GM19239 (cell line): Measurements from ENCODE around the gene CHEK1.
"Not testable (repeated sequence)": the region's sequence is repeated elsewhere in the genome, so short reads cannot be mapped to it uniquely, and the experiment has no call there.

Experiments used
- DNase-seq: peaks from one replicate; pipeline ENCODE4 v3.0.0; 2011; ENCODE audit warnings: low spot score; ENCODE audit not compliant: insufficient read length
- FAIRE-seq: peaks from 2 replicates; lab custom pipeline; 2011; peaks lifted over from hg19 to GRCh38; lab: Jason Lieb, UNC

Gene CHEK1

DNA sequence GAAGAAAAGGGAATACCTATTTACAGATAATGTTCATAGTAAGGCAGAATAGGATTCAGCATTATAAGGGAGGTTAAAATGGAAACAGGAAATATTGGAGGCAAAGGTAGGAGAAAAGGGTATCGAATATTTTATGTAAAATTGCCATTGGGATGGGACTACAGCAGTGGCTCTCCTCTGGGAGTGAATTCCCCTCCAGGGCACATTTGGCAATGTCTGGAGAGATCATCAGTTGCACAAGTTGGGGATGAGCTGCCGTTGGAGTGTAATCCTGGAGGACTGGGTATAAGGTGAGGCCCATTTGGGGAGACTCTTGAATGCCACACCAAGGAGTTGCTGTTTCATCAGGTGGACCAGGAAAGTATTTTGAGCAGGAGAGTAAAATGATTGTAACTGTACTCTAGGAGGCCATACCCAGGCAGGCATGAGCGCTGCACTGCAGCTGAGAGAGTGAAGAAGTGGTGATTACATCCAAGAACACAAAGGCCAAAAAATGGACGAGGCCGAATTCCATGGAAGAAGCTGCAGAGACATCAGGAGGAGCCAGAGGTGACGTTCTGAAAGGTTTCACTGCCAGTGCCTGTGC, 64.4 kb downstream of the CHEK1 start:
- FAIRE-seq (no peak), DNase-seq (no peak)

DNA sequence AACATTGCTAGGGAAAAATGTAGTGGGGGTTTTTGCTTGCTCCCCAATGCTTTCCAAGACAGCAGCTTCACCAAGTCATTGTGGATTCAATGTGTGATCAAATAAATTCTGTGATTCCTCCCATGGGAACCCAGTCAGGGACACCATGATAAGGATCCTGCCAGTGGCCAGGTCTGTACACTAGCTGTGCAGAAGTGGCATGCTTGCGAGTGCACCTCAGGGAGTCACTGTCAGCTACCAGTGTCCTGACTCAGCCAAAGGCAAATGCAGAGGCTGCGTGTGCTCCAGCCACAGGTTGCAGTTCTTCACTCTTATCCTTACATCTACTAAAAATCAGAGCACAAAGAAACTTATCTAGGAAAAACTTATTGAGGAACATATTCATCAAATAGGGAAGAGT, 65.0 kb downstream of the CHEK1 start:
- no peak for DNase-seq
- FAIRE-seq = no peak

DNA sequence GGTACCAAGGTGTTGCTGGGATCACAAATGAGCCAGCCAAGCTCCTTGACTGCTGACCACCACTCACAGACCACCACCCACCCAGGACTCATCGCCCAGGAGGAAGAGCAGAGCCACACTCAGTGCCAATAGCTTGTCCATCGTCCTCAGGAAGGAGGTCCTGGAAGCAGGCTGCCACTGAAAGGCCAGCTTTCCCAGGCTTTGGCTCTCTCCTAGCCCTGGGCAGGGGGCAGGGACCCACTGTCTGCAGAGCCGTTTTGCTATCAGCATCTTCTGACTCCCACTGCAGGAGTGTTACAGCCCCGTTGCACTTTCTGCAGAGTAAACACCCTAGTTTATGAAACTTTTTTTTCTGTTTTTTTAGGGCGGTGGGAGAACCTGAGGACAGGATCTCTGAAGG, 67.9 kb downstream of the CHEK1 start:
- FAIRE-seq = no peak
- no peak for DNase-seq

DNA sequence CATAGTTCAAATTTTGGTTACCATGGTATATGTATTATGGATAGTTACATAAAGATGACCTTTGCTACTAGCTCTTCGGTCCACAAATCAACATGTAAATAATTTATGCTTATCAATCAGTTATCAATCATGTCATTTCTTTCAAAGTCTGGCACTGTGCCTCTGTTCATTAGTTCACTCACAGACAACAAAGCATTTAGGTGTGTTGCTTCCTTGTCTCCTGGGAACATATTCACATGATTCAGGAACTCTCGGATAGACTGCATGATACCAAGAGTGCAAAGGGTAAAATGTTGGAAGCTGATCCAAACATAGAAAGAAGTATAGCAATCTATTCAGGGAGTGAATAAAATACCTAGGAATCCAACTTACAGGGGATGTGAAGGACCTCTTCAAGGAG, 70.0 kb downstream of the CHEK1 start:
- DNase-seq (no peak), FAIRE-seq (no peak)

DNA sequence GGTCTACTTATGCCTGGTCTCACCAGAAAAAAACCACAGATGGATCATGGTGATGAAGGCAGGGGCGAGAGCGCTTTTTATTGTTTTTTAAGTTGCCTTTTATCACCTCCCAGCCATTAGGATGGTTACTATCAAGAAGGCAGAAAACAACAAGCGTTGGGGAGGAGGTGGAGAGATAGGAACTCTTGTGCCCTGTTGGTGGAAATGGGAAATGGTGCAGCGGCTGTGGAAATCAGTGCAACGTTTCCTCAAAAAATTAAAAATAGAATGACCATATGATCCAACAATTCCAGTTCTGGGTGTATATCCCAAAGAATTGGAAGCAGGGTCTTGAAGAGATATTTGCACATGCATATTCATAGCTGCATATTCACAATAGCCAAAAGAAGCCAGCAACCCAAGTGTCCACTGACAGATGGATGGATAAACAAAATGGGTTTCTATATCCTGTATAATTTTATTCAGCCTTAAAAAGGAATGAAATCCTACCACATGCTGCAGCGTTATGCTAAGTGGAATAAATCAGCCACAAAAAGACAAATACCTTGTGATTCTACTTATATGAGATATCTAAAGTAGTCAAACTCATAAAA, 76.2 kb downstream of the CHEK1 start:
- FAIRE-seq (no peak), DNase-seq (no peak)

DNA sequence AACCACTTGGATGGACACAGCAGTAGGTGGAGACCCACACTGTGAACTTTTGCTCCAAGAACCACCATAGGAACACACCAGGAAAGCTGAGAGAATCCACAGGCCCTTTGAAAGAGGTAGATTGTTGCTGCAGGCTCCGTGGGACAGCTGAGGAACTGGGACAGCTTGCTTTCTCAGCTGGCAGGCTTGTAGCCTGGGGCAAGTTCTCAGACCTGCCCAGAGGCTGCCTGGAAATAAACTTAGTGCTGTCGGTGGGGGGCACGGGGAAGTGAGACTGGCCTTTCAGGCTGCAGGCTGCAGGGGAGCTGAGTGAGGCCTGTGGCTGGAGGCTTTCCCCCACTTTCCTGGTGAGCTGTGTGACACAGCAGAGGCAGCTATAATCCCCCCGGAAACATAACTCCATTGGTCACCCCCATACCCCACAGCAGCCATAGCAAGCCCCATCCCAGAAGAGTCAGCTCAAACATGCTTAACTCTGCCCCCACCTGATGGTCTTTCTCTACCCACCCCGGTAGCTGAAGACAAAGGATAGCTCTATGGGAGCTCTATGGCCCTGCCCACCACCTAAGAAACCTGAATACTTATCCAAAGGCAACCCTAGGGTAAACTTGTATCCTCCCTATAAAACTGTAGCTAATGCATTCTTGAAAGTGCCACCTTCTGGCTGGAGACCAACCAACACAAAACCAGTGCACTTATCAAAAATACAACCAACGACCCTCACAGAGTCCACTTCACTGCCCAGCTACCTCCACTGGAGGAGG, 77.1 kb downstream of the CHEK1 start:
- FAIRE-seq (no peak), DNase-seq (no peak)

DNA sequence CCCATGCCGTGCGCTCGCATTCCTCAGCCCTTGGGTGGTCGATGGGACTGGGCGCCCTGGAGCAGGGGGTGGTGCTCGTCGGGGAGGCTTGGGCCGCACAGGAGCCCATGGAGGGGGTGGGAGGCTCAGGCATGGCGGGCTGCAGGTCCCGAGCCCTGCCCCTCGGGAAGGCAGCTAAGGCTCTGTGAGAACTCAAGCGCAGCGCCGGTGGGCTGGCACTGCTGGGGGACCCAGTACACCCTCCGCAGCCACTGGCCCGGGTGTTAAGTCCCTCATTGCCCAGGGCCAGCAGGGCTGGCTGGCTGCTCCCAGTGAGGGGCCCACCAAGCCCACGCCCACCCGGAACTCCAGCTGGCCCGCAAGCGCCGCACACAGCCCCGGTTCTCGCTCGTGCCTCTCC, 79.7 kb downstream of the CHEK1 start:
- DNase-seq, FAIRE-seq: not testable (repeated sequence)

DNA sequence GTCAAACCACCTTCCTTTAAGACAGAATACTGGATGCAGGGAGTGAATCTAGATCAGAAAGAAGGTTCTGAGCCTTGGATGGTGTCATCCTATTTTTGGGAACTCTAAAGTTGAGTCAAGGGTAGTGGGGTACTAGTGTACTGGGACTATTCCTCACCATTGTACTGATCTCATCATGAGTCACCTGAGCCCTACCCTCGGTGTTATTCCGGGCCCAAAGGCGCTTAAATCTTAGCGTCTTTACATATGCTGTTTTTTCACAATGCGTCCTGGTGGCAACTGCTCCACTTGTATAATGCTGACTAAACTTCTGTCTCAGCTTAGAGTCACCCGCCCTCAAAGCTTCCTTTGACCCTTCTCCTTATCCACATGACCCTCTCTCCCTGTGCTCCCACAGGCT, 95.8 kb downstream of the CHEK1 start:
- FAIRE-seq (no peak), DNase-seq (no peak)

DNA sequence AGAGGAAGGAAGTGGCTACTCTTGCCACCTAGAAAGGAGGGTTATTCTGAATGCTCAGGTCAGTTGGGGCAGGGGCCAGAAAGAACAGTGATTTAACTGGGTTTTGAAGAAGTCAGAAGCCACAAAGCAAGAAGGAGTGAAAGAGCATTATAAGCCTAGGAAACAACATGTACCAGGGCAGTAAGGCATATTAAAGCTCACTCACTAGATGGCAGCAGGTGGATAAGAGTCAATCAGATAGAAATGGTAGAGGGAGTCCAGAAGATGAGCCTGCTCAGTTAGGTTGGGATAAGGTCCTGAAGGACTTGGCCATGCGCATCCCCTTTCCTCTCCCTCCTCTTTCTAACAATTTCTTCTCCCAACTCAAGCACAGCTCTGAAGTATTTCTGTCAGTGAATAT, 99.2 kb downstream of the CHEK1 start:
- FAIRE-seq (no peak), DNase-seq (no peak)
